A549 (cell line): ENCODE results near the gene LPO. TPM values are rescaled to one million over a fixed set of nuclear protein-coding genes. Genes with fewer than 3 reads are reported as not detected.

Experiments used
- BCL3 ChIP-seq: fragments of >200 bp; sonication (Bioruptor Twin); formaldehyde crosslinking; IDR thresholded peaks from 3 replicates; pipeline ENCODE4 v1.6.1; 2016
- BHLHE40 ChIP-seq: IDR thresholded peaks from 2 replicates; pipeline ENCODE4 v1.6.1; 2012; ENCODE audit warnings: low read depth, low read length, inconsistent platforms
- CBX2 ChIP-seq: fragments of 200-600 bp; sonication (generic); IDR thresholded peaks from 2 replicates; pipeline ENCODE4 v1.6.1; 2016; ENCODE audit warnings: low read depth, mild to moderate bottlenecking, borderline replicate concordance
- CEBPB ChIP-seq, 2 experiments: fragments of >200 bp in 1 of 2; sonication (Bioruptor Twin) in 1 of 2; formaldehyde crosslinking in 1 of 2; IDR thresholded peaks; 2 replicates each; pipeline ENCODE4 v1.6.1; 2012 to 2016
- CTCF ChIP-seq: fragments of >200 bp; sonication (Bioruptor Twin); formaldehyde crosslinking; IDR thresholded peaks from 3 replicates; pipeline ENCODE4 v1.5.1; 2016
- E2F6 ChIP-seq: IDR thresholded peaks from 2 replicates; pipeline ENCODE4 v1.6.1; 2012; ENCODE audit warnings: low read depth, borderline replicate concordance
- EHF ChIP-seq: fragments of 250-450 bp; sonication (Bioruptor Pico); IDR thresholded peaks from 2 replicates; pipeline ENCODE4 v1.5.0; 2020; ENCODE audit warnings: mild to moderate bottlenecking
- EHMT2 ChIP-seq: fragments of 200-600 bp; sonication (generic); IDR thresholded peaks from 2 replicates; pipeline ENCODE4 v1.6.1; 2016; ENCODE audit warnings: antibody characterized with exemption, low read depth, mild to moderate bottlenecking, moderate library complexity
- EP300 ChIP-seq, 2 experiments: fragments of >200 bp; sonication (Bioruptor Twin); formaldehyde crosslinking; IDR thresholded peaks; 2 replicates in 1 of 2; 3 replicates in 1 of 2; pipeline ENCODE4 v1.6.1; 2016 to 2017
- ESRRA ChIP-seq: fragments of 150-350 bp; IDR thresholded peaks from 2 replicates; pipeline ENCODE4 v1.6.1; 2014; ENCODE audit warnings: mild to moderate bottlenecking, low read length, borderline replicate concordance
- FOSB ChIP-seq: fragments of 250-450 bp; sonication (Bioruptor Pico); IDR thresholded peaks from 2 replicates; pipeline ENCODE4 v1.5.0; 2020; ENCODE audit warnings: mild to moderate bottlenecking, moderate library complexity
- HDAC2 ChIP-seq: fragments of 200-600 bp; sonication (generic); IDR thresholded peaks from 2 replicates; pipeline ENCODE4 v1.6.1; 2016
- HES2 ChIP-seq: fragments of >200 bp; sonication (Bioruptor Twin); formaldehyde crosslinking; IDR thresholded peaks from 2 replicates; pipeline ENCODE4 v1.6.1; 2016
- HEYL ChIP-seq: fragments of 250-450 bp; sonication (Bioruptor Pico); IDR thresholded peaks from 2 replicates; pipeline ENCODE4 v1.8.0; 2021; ENCODE audit warnings: mild to moderate bottlenecking, moderate library complexity
- HMGXB4 ChIP-seq: fragments of 250-450 bp; sonication (Bioruptor Pico); IDR thresholded peaks from 2 replicates; pipeline ENCODE4 v1.5.0; 2021; ENCODE audit warnings: mild to moderate bottlenecking, moderate library complexity, borderline replicate concordance
- HOXB13 ChIP-seq: fragments of 250-450 bp; sonication (Bioruptor Pico); IDR thresholded peaks from 2 replicates; pipeline ENCODE4 v1.5.0; 2020; ENCODE audit warnings: low read depth, mild to moderate bottlenecking, moderate library complexity
- KDM1A ChIP-seq: fragments of 200-600 bp; sonication (generic); IDR thresholded peaks from 2 replicates; pipeline ENCODE4 v1.6.1; 2016; ENCODE audit warnings: low read depth, mild to moderate bottlenecking
- MAX ChIP-seq: IDR thresholded peaks from 2 replicates; pipeline ENCODE4 v1.6.1; 2012
- NFE2L2 ChIP-seq: fragments of 150-350 bp; conservative IDR thresholded peaks from 2 replicates; pipeline ENCODE4 v1.6.1; 2014; ENCODE audit warnings: low read length
- NPAS2 ChIP-seq: fragments of 250-450 bp; sonication (Bioruptor Pico); IDR thresholded peaks from 2 replicates; pipeline ENCODE4 v1.8.0; 2022; ENCODE audit warnings: mild to moderate bottlenecking, moderate library complexity, borderline replicate concordance
- NR3C1 ChIP-seq: fragments of >200 bp; sonication (Bioruptor Twin); formaldehyde crosslinking; IDR thresholded peaks from 3 replicates; pipeline ENCODE4 v1.6.1; 2017
- POLR2A ChIP-seq: IDR thresholded peaks from 2 replicates; pipeline ENCODE4 v1.6.1; 2012; ENCODE audit warnings: mild to moderate bottlenecking, low read length
- RAD21 ChIP-seq, 2 experiments: fragments of >200 bp in 1 of 2; sonication (Bioruptor Twin) in 1 of 2; formaldehyde crosslinking in 1 of 2; IDR thresholded peaks in 1 of 2; conservative IDR thresholded peaks in 1 of 2; 2 replicates in 1 of 2; 3 replicates in 1 of 2; pipeline ENCODE4 v1.6.1; 2012 to 2018; ENCODE audit warnings: inconsistent platforms in 1 of 2
- RARB ChIP-seq: fragments of 250-450 bp; sonication (Bioruptor Pico); IDR thresholded peaks from 2 replicates; pipeline ENCODE4 v1.8.0; 2021; ENCODE audit warnings: mild to moderate bottlenecking, moderate library complexity
- REST ChIP-seq: fragments of 200-600 bp; sonication (generic); IDR thresholded peaks from 2 replicates; pipeline ENCODE4 v1.6.1; 2016; ENCODE audit warnings: antibody characterized with exemption, mild to moderate bottlenecking, moderate library complexity
- RFX5 ChIP-seq: fragments of 450-650 bp; IDR thresholded peaks from 2 replicates; pipeline ENCODE4 v1.7.1; 2014; ENCODE audit warnings: antibody characterized with exemption, mild to moderate bottlenecking, moderate library complexity
- SMC3 ChIP-seq: fragments of >200 bp; sonication (Bioruptor Twin); formaldehyde crosslinking; IDR thresholded peaks from 3 replicates; pipeline ENCODE4 v1.6.1; 2018; ENCODE audit warnings: inconsistent platforms
- SREBF2 ChIP-seq: fragments of 450-650 bp; IDR thresholded peaks from 2 replicates; pipeline ENCODE4 v1.6.1; 2014; ENCODE audit warnings: mild to moderate bottlenecking, moderate library complexity
- TFCP2L1 ChIP-seq: fragments of 250-450 bp; sonication (Bioruptor Pico); IDR thresholded peaks from 2 replicates; pipeline ENCODE4 v1.5.0; 2021; ENCODE audit warnings: mild to moderate bottlenecking
- USF2 ChIP-seq: fragments of 450-650 bp; IDR thresholded peaks from 2 replicates; pipeline ENCODE4 v1.6.1; 2014; ENCODE audit warnings: antibody characterized with exemption
- ZC3H11A ChIP-seq: fragments of 450-650 bp; IDR thresholded peaks from 2 replicates; pipeline ENCODE4 v1.6.1; 2014; ENCODE audit warnings: antibody characterized with exemption, mild to moderate bottlenecking
- ZFP36 ChIP-seq: fragments of 450-650 bp; IDR thresholded peaks from 2 replicates; pipeline ENCODE4 v1.6.1; 2014; ENCODE audit warnings: borderline replicate concordance; ENCODE audit not compliant: partially characterized antibody
- ZNF302 ChIP-seq: fragments of 250-450 bp; sonication (Bioruptor Pico); IDR thresholded peaks from 2 replicates; pipeline ENCODE4 v1.9.0; 2021; ENCODE audit warnings: inconsistent platforms, mild to moderate bottlenecking, moderate library complexity
- polyA plus RNA-seq, 4 experiments: library from polyadenylated mRNA; depleted of rRNA in 3 of 4; stranded (reverse); fragments of >200 nt; fragmentation: RNase III in 1 of 4; extraction: RNeasy Plus Mini Kit Qiagen cat#74134 plus additional on column Dnase treatment in 1 of 4; gene quantifications; 2 replicates in 3 of 4; 3 replicates in 1 of 4; pipeline ENCODE4 v1.2.3, GENCODE V29; 2011 to 2017

LPO gene
- polyA plus RNA-seq, 2 of the 4 experiments (the other 2 are of a cell fraction), result not detected

- TF ChIP-seq NR3C1, result no peak
- no peak for TF ChIP-seq NPAS2
- TF ChIP-seq E2F6, result peak; percentile 74
- TF ChIP-seq POLR2A, result peak; percentile 93
- TF ChIP-seq FOSB (CRISPR knock-in tag), result peak; percentile 18; the same call in 1 of the 2 replicates
- TF ChIP-seq BHLHE40, result no peak
- no peak for TF ChIP-seq HDAC2
- TF ChIP-seq ZC3H11A, result no peak
- no peak for TF ChIP-seq REST
- no peak for TF ChIP-seq ESRRA
- TF ChIP-seq CTCF, result peak; percentile 34; the same call in 2 of the 3 replicates
- TF ChIP-seq SREBF2, result no peak
- no peak for TF ChIP-seq RARB (CRISPR knock-in tag)
- TF ChIP-seq CBX2, result no peak
- TF ChIP-seq SMC3, result no peak
- no peak for TF ChIP-seq ZFP36
- no peak for TF ChIP-seq USF2
- TF ChIP-seq KDM1A, result no peak
- TF ChIP-seq NFE2L2, result no peak
- TF ChIP-seq RFX5, result no peak; the same call in 1 of the 2 replicates
- no peak for TF ChIP-seq EHF (CRISPR knock-in tag)
- TF ChIP-seq MAX, result peak; percentile 76
- TF ChIP-seq TFCP2L1 (CRISPR knock-in tag), result 0 out of 2 replicates have a peak, but pooled peaks have one; percentile 26
- TF ChIP-seq RAD21 (conservative IDR thresholded peaks at IDR 0.05 in 1 of 2, IDR thresholded peaks at IDR 0.05 in 1 of 2), result no peak
- 0 out of 2 replicates have a peak, but pooled peaks have one; percentile 16 for TF ChIP-seq ZNF302 (CRISPR knock-in tag)
- TF ChIP-seq BCL3, result peak; percentile 68; the same call in 1 of the 3 replicates
- TF ChIP-seq CEBPB (IDR thresholded peaks at IDR 0.05), result no peak
- TF ChIP-seq HOXB13 (CRISPR knock-in tag), result no peak
- no peak for TF ChIP-seq HMGXB4 (CRISPR knock-in tag)
- peak; percentile 65; the same call in 1 of the 2 replicates for TF ChIP-seq EHMT2
- no peak for TF ChIP-seq HES2
- no peak for TF ChIP-seq HEYL (CRISPR knock-in tag)
- TF ChIP-seq EP300 (IDR thresholded peaks at IDR 0.05), result no peak
These were observed 19.2 kb upstream of the LPO start, which contains the start of gene MKS1 (continued) for GRCh38 chr17:58219007-58219788.
